NCI-H187 treated with DMSO at 0.1 percent for 48 hours (cell line): ENCODE measurements around the gene CHCHD3.

Experiments
- DNase-seq: peaks from one replicate; lab custom pipeline; 2025; lab: John Stamatoyannopoulos, UW

CHCHD3 gene

DNA sequence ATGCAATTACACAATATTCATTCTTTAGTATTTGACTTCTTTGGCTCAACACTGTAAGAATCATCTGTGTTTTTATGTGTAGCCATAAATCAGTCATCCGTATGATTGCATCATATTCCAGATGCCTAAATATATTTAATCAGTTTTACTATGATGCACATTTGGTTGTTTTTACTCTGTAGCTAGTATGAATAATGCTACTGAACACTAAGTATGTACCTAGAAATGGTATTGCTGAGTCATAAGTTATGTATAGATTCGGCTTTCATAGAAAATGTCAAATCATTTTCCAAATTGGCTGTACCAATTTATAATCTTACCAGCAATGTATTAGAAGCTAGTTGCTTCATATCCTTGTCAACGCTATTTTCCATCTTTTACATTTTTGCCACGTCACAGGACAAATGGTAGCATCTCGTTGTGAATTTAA, 308.3 kb downstream of the CHCHD3 start:
- DNase-seq = no peak

DNA sequence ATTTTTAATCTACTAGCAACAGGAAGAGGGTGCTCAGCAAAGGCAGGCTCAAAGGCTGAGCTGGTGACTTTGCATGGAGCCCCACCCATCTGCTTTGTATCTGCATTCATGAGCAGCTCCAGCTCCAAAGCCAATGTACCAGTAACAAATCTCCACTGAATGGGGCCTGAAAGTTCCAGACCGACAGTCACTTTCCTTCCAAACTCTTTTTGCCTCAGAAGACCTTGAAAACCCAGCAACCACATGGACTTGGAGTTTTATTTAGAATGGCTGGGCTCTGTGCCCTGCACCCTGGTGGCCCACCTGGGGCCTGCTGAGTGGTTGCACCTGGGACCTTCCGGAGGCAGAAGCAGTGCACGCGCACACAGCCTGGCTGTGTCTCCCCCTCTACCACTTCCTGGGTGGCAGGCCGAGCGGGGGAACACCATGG, 310.6 kb downstream of the CHCHD3 start:
- DNase-seq = no peak

DNA sequence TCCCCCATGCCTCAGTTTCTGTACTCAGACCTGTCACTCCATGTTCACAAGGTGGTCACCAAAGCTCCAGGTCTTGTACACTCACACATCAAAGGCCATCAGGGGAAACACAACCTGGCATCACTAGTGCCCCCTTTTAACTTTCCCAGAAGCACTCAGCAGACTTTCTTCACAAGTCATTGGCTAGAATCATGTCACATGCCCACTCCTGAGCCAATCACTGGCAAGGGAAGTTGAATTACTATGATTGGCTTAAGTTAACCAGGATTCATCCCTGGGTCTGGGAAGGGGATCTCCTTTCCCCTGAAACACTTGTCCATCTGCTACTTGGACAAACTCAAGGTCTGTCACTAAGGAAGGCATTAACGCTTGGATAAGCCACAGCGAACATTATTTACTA, 311.8 kb downstream of the CHCHD3 start:
- DNase-seq = no peak

DNA sequence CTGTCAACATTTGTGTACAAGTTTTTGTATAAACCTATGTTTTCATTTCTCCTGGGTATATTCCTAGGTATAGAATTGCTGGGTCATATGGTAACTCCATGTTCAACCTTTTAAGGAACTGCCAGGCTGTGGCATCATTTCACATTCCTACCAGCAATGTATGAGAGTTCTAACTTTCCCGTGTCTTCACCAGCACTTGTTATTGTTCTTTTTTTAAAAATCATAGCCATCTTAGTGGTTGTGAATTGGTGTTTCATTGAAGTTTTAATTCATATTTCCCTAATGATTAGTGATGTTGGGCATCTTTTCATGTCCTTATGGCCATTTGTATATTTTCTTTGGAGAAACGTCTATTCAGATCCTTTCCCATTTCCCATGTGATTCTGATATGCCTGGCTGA, 312.6 kb downstream of the CHCHD3 start:
- no peak for DNase-seq

DNA sequence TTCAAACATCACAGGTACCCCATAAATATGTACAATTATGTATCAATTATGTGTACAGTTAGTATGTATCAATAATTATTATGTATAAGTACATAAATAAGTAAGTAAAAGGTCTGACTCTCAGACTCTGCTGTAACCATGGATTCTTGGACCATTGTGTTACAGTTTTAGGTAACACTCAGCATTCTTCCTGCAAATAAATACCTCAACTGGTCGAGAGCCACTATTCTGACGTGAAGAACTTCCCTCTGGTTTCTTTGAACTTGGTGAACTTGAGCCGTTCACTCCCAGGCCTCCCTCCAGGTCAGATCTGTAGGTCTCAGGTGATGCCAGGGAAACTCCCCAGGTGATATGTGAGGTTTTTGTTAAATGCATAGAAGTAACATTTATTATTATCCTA, 313.8 kb downstream of the CHCHD3 start:
- DNase-seq = no peak

DNA sequence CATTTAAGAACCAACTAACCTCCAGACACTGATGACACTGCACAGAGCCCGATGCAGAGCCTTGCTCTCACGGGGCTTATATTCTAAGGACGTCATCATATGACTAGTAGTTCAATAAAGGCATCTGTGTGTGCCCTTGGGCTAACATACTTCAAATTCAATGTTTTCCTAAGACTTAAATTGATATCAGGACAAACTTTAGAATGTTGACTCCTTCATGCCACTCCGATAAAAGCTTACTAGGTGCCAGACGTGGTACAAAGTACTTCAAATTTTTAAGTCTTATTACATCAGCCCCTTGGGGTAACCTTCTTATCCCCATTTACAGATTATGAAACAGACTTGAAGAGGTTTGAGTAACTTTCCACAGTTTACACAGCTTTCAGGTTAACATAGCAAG, 314.5 kb downstream of the CHCHD3 start:
- no peak for DNase-seq

DNA sequence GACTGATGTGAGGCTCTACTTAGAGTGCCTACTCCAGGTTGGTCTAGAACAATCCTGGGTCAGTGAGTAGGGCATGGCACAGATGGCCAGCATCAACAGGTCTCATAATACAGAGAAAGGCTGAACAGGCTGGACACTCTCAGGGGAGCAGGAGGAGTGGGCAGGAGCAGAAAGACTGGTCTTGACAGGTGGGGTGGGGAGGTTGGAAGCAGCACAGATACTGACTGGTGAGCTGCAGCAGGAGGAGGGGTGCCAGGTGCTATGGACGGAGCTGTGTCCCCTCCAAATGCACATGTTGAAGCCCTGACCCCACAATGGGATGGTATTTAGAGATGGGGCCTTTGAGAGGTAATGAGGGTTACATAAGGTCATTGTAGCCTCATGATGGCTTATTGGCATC, 315.2 kb downstream of the CHCHD3 start:
- no peak for DNase-seq

DNA sequence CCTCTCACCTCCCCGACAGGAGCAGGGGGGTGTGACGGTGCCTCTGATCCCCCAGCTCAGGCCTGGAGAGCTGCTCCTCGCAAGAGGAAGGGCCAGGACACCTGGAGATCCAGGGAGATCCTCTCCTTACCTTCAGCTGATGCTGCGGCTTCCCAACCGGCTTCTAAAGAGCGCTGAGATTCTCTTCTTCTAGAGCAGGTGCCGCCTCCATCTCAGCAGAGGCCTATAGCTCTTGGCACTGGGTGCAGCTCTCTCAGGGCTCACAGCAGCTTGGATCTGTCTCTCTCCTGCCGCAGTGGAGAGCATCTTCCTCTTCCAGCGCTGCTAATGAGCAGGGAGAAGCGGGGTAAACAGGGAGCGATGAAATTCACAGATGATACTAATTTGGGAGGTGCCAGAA, 316.0 kb downstream of the CHCHD3 start:
- DNase-seq = no peak

DNA sequence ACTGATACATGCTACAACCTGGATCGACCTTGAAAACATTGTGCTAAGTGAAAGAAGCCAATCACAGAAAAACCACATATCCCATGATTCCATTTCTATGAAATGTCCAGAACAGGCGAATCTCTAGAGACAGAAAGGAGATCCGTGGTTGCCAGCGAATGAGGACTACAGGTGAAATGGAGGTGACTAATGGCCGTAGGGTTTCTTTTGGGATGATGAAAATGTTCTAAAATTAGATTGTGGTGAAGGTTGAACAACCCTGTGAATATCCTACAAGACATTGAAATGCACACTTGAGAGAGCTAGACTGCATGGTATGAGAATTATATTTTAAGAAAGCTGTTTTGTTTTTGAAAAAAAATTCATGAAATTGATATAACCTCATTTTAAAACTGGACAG, 317.1 kb downstream of the CHCHD3 start:
- no peak for DNase-seq

DNA sequence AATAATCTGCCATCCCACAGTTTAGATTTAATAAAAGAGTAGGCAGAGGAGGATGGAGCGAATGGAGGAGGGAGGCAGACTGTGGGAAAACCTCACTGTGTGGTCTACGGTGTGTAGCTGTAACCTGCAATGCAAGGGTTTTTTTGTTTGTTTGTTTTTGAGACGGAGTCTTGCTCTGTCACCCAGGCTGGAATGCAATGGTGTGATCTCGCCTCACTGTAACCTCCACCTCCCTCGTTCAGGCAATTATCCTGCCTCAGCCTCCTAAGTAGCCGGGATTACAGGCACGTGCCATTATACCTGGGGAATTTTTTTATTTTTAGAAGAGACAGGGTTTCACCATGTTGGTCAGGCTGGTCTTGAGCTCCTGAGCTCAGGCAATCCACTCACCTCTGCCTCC, 321.0 kb downstream of the CHCHD3 start:
- no peak for DNase-seq

DNA sequence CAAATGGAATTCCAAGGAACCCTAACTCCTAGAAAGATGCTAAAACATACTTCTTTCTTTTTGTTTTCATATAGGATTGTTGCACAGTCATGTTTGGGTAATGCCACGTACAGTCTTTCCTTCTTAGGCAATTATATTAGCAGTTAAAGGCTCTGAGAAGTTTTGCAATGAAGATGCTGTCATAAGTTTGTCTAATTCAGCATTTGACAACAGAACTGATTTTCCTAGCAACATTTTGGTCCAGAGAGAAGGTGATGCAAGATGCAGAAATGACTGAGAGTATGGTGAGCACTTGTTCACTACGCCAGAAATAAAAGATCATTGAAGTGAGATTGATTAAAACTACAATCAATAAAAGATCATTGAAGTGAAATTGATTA, 321.7 kb downstream of the CHCHD3 start:
- DNase-seq = no peak

DNA sequence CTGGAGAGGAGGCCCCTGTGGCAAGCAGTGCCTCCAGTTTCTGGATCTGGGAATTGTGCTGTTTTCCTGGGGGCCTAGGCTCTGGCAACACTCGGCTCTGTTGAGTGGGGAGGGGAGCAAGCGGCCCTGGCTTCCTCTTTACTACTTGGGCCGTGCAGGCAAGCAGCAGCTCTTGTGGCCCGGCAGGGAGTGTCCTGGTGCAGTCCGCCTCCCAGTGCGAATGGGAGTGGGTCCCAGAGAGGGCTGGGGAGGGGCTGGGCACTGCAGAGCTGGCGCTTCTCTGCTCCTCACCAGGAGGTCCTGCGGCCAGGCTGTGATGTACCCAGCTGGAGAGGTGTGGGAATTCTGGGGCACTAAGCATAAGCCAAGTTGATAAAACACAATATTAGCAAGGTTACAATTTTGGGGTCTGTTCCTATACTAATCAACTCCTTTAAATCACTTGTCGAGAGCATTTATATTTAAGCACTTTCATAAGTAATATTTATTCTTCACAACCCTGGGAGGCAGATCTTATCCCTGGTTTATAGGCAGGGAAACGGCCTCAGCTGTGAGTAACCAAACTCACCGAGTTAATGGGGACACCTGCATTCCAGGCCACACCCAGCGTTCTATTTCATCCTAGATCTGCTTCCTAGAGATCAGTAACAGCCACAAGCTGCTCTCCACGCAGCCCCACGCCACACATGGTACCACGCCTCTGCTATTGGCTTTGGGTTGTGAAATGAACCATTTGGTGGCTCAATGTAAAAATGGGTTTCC, 322.2 kb downstream of the CHCHD3 start:
- no peak for DNase-seq

DNA sequence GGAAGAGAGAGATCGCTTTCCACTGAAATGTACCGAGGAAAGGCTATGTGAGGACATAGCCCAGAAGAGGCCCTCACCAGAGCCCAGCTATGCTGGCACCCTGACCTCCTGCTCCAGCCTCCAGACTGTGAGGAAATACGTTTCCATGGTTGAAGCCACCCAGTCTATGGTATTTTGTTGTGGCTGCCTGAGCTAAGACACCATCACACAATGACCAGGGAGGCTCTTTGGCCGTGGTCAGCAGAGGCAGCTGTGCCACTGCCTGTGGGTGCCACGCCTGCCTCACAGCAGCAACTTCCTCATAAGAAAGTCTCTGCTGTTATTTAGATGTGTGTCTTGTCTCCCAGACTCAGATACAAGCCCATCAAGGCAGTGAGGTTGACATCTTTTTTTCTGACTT, 322.9 kb downstream of the CHCHD3 start:
- DNase-seq = no peak

DNA sequence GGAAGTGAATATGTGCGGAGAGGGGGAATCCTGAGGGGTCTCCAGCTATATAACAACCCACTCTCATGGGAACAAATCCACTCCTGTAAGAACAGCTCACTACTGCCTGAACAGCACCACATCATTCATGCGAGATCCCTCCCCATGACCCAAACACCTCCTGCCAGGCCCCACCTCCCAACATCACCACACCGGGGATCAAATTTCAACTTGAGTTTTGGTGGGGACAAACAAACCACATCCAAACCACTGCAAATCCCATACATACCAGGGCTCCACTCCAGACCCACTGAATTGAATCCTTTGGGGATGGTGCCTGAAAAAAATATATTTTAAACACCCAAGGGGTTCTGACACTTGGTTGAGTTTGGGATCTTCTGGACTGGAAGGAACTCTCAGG, 324.1 kb downstream of the CHCHD3 start:
- no peak for DNase-seq

DNA sequence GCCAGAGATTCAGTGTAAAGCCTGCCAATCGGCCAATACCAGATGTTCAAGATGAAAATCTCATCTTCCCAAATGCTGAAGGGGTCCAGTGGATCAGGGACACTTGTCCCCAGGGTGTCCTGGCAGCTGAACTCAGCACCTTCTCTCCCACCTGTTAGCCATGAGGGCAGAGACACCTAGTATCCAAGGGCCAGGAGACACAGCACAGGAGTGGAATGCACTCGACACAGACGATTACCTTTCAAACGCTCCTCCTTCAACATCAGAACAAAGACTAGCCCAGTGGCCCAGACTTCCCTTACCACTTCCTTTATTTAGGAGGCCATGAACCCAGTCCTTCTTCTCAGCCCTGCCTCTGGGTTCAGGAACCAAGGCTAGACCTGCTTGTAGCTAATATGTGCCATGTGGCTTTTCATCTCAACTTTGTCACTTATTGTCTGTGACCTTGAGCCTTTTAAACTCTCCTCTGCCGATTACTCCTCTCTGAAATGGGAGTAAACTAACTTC, 325.4 kb downstream of the CHCHD3 start:
- peak; percentile 16 for DNase-seq

DNA sequence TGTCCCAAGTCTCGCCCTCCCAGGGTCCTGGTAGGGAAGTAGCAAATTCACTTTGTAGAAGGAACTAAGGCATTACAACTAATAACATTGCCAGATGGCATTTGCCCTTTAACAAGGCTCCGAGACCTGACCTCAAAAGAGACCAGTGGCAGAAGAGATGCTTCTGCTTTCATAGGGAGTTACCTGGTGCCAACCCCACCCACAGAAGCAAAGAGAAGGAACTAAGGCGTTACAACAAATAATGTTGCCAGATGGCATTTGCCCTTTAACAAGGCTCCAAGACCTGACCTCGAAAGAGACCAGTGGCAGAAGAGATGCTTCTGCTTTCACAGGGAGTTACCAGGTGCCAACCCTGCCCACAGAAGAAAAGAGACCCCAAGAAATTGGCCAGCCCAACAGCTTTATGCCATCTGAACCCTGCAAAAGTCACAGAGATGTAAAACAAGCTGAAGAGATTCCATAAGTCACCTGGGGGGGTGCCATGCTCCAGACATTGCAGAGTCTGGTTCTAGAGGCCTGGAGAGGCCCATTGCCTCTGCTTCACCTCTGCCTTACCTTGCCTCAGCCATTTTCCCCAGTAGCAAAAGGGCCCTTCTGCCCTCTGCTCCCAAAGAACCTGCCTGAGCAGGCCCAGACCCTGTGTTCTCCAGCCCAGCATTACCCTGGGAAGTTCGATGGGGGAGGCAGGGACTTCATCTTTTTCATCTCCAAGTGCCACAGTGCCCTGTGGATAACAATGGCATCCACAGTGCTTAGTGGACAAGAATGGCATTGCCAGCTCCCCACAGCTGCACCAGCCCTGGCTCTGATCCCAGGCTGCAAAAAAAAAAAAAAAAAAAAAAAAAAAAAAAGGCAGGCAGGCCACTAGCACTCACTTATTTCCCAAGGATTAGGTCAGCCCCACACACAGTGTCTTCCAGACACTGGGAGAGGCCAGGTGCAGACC, 326.1 kb downstream of the CHCHD3 start:
- no peak for DNase-seq

DNA sequence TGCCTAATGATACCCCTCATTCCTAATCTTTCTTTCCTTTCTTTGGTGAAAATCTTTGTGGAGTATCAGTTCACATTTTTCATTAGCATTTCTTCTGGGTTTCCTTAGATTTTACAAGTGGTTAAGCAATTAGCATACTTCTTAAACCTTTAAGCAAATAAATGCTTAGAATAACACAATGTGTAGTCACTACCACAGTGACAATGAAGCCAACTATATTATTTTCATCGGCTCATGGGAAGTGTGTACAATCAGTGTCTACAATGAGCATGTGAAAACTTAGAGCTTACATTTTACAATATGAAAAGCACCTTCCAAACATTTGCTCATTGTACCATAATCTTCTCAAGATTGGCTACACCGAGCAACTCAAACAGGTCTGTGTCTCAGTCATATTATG, 329.5 kb downstream of the CHCHD3 start:
- DNase-seq = no peak

DNA sequence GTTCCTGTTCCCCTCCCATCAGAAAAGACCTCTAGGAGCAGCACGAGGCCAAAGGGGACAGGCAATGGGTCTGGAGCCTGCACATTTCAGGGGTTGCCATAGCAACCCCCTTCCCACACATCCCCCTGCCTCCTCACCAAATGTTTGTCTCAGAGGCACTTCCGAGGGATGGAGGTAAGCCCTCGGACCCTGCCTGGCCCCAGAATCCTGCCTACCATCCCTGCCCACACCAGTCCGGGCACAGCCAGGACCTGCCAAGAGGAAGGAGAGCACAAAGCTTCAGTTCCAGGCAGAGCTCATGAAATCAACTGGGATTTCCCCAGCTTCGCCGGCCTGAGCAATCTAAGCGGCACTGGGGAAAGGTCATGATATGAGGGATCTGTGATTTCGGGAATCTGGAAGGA, 330.6 kb downstream of the CHCHD3 start:
- no peak for DNase-seq

DNA sequence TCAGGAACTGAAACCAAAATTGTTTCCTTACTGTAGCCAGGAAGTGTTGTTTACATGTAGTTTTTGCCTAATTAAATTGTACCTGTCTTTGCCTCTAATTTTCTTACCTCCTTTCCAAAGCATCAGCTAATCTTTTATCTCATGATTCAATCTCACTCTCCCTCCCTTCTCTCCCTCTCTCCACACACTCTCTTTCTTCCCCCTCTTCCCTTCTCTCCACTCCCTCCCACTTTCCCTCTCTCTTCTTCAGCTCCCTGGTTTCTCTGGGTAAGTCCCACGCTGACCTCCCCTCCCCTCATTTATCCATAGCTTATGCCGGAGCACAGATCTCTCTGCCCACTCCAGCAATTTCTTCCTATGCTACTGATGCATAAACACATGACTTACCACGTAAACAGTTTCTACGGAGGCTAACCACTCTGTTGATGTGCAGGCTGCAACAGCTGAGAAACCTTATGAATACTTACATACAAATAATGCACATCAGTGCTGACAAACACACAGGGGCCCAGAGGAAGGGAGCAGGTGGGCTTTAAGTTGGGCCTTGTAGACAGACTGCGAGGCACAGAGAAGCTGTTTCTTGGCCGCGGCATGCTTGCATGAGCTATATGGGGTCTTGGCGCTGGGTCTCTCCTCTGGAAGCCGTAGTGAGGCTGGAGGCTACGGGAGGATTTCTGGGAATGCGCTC, 331.2 kb downstream of the CHCHD3 start:
- DNase-seq = no peak

DNA sequence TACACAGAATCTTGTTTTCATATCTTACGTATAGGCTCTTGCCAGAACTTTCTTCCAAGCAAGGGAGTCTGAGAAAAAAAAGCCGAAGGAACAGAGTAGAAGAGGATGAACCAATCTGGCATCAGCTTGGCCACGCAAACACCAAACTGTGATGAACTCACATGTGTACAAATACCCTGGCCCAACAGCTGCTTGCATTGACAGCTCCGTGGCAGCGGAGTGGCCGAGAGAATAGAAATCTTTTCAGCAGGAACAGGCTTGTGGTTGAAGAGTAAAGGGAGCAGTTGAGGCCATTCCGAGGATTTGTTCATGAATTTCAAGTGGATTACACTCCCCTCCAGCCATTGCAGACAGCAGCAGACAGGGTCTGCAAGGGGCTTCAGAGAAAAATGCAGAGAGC, 331.8 kb downstream of the CHCHD3 start:
- no peak for DNase-seq

DNA sequence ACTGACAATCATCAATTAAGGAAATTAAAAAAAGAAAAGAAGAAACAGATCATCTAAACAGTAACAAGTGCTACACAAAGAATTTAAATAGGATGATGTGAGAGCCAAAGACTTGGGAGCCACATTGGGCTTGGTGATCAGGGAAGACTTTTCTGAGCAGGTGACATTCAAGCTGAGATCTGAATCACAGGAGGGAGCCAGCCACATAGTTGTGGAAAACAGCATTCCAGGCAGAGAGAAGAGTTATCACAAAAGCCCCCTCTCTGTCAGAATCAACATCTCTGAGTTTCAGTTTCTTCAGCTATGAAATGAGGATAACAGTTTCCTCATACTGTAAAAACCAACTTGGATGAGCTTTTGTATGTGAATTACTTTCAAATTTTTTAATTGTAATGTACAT, 336.4 kb downstream of the CHCHD3 start:
- no peak for DNase-seq

DNA sequence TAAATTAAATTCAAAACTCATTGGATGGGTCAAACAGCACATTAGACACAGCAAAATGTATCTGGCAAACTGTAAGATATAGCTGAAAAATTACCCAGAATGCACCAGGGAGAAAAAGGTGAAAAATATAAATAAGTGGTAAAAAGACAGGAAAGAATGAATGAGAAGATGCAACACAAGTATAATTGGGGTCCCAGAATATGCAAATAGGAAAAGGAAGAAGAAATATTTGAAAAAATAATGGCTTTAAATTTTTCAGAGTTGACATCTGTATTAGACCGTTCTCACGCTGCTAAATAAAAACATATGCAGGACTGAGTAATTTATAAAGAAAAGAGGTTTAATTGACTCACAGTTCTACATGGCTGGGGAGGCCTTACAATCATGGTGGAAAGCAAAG, 337.9 kb downstream of the CHCHD3 start:
- DNase-seq = no peak
